AG20443 (cell line): ENCODE data around the gene CDKL2.
A peak's percentile ranks its signal among the peaks of the same experiment; 100 is the strongest.

Source experiments
- DNase-seq: peaks from one replicate; pipeline ENCODE4 v3.0.0; 2012; ENCODE audit warnings: low spot score, mixed read lengths

CDKL2 gene

GRCh38 chr4:75639124-75639695, 8.9 kb upstream of the CDKL2 start:
- no peak for DNase-seq

DNA sequence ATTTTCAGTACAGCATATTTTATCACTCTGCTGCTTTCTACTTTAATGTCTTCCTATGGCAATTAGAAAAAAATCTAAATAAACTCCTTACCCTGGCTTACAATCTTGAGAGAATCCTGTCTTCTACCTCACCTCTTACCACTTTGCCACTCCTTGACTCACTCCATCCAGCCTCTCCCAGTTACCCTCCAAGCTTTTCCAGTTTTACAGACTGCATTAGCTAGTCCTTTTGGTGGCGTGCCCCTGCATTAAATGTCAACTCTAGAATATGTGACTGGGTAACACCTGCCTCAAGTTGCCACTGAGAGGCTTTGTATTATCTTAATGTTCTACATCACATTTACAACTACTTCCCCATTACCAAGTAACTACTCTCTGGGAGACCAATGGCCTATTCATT, 7.5 kb upstream of the CDKL2 start:
- no peak for DNase-seq

DNA sequence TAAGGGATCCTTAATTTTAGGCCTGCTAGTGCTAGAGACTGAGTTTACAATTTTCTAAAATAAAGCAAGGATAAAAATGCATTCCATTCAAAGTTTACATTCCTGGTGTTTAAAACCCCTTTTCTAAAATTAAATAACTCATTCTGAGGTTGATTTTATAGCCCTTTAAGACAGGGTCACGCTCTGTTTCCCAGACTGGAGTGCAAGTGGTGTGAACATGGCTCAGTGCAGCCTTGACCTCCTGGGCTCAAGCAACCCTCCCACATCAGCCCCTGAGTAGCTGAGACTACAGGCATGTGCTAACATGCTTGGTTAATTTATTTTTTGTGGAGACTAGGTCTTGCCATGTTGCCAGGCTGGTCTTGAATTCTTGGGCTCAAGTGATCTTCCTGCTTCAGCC, 6.8 kb upstream of the CDKL2 start:
- DNase-seq = no peak

DNA sequence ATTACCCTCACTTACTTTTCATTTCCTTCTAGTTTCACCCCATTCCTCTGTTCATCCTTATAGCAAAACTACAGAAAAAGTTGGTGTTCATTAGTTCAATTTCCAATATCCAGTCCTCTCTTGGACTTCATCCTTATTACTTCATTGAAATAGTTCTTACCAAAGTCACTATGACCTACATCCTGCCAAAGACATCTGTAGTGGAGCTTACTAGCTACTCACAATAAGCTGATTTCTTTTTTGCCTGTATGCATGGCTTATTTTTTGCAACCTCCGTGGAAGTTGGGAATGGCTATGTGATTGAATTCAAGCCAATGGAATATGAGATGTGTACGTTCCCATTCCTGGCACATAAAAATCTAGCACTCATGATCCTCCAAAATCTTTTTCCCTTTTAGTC, 4.6 kb upstream of the CDKL2 start:
- peak; percentile 20 for DNase-seq

GRCh38 chr4:75634281-75634680, 4.0 kb upstream of the CDKL2 start:
- DNase-seq = no peak

- no peak for DNase-seq
Measured at GRCh38 chr4:75633846-75634245, 3.5 kb upstream of the CDKL2 start.

DNA sequence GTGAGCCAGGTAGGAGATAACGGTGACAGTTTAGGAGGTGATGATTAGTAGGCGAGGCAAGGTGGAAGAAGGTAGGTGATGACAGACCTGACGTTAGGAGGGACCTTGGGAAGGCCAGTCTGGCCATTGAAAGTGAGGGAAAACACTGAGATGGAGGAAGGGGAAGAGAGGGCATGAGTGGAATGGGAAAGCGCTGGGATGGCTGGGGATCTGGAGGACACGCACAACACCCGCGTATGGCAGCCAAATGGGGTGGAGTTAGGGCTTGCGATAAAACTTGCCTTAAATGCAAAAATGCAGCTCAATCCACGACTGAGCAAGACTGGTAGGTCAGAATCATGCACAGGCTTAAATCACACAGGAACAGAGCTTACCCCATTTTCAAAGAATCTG, 605 bp upstream of the CDKL2 start:
- DNase-seq = no peak

DNA sequence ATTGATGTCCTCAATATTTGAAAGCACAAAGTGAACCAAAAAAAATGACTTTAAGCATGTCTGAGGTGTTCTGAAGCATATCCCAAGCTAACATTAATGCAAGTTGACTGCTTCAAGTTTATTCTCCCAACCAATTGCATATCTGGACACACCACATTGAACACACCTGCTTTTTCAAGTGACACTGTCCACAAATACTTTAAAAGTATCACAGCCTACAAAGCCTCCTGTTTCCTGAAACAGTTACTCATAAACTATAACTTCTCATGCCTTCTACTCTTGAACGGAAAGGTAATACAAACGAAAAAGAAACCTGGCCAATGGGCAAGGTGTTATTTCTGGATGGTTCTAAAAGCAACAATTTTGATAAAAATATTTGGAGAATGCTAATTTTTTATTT, 1.1 kb downstream of the CDKL2 start:
- DNase-seq = no peak

GRCh38 chr4:75623026-75623425, 7.3 kb downstream of the CDKL2 start:
- no peak for DNase-seq

DNA sequence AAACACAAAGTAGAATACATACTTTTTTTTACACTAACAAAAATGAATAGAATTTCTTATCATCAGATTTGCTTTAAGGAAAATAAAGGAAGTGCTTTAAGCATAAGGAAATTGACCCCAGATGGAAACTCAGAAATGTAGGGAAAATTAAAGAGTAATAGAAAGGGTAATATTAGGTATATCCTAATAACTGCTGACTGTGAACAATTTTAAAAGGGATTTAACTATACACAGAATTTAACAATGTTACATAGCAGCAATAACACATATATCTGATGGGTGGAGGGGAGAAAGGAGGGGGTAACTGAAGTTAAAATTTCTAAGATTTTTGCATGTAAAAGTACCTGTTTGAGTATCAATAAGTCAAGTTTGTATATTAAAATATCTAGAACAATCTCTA, 8.6 kb downstream of the CDKL2 start:
- DNase-seq = no peak

GRCh38 chr4:75612306-75612705, 18.0 kb downstream of the CDKL2 start:
- no peak for DNase-seq

DNA sequence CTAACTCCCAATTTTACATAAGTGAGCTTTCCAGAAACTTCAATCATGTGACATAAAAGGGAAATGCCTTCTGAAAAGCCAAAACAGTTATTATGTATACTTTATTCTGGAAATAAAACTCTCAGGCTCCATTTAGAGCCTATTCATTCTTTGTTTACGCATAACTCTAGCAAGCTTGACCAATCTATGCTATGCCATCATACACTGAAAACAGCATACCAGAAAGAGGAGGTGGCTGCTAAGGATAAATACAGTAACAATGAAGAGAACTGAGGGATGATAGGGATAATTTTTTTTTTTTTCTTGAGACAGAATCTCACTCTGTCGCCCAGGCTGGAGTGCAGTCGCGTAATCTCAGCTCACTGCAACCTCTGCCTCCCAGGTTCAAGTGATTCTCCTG, 24.4 kb downstream of the CDKL2 start:
- DNase-seq = no peak

GRCh38 chr4:75599647-75600046, 30.7 kb downstream of the CDKL2 start:
- no peak for DNase-seq

GRCh38 chr4:75598390-75598789, 31.9 kb downstream of the CDKL2 start:
- peak; percentile 11 for DNase-seq

- no peak for DNase-seq
Measured at GRCh38 chr4:75596061-75596460, 34.3 kb downstream of the CDKL2 start.

DNA sequence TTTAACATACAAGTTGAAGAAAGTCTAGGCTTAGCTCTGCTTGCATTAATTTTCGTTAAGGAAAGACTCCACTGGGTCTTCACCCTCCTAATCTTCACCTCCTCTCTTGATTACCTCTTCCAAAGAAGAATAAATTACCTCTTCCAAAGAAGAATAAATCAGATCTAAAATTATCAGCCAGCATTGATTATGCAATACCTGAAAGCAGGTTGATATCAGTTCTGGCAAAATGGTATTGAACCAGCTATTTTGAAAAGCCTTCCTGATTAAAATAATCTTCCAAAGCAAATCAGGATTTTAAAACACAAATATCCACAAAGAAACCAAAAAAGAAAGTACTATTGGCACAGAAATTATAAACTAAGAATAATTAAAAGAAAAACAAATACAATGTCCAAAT, 36.9 kb downstream of the CDKL2 start:
- DNase-seq = no peak

- DNase-seq = no peak
Measured at GRCh38 chr4:75584067-75584466, 46.3 kb downstream of the CDKL2 start.

GRCh38 chr4:75567725-75568124, 62.6 kb downstream of the CDKL2 start:
- DNase-seq = no peak

DNA sequence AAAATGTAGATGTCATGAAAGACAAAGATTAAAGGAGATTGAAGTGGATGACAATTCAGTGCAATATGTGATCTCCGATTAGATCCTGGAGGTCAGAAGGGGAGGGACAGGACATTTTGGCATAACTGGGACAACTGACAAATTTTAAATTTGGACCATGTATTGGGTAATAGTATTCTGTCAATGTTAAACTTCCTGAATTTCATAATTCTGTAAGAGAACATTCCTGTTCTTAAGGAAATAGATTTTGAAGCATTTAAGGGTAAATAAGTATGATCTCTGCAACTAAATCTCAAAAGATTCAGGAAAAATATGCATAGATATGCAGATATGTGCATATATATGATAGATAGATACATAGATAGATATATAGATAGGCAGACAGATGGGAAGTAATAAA, 63.4 kb downstream of the CDKL2 start:
- DNase-seq = no peak

DNA sequence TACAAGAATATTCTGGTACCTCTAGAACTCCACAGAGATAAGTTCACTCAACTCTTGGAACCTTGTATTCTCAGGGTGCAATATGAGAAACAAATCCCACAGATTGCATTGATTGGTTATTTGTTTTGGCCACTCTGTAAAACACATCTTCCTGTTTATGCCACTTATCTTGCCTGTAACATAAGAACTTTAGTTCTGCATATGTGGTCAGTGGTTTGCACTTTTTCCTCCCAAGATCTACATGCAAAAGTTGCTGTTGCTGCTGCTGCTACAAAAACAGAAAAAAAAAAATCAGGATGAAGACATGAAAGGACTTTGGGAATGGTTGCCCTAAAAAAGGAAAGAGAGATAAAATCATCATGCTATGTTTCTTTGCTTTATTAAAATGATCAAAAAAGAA, 64.8 kb downstream of the CDKL2 start:
- no peak for DNase-seq

DNA sequence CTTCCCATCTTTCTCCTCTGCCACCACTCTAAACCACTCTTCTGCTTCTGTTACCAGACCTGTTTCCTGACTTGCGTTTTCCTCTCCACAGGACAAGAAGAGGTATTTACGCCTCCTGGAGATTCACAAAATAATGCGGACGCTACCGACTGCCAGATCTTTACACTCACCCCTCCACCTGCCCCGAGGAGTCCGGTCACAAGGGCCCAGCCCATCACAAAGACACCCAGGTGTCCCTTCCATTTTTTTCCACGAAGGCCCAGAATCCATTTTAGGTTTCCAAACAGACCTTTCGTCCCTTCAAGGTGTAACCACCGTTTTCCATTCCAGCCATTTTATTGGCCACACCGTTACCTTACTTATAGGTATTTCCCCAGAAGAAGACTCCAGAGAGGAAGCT, 66.3 kb downstream of the CDKL2 start:
- DNase-seq = no peak

DNA sequence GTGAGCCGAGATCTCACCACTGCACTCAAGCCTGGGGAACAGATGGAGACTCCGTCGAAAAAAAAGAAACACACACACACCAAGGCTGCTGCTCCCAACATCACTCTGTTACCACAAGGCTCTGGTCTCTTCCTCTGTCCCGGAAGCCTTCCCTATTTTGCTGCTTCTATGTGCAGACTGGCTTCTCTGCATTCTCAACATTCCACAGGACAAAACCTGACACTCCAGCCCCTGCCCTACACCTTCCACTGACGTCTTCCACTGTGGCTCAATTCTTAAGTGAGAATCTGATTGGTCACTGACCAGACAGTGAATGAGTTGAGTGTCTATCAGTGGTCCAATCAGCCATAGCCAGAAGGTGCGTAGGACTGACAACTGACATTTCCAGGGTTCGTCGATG, 68.5 kb downstream of the CDKL2 start:
- DNase-seq = no peak

DNA sequence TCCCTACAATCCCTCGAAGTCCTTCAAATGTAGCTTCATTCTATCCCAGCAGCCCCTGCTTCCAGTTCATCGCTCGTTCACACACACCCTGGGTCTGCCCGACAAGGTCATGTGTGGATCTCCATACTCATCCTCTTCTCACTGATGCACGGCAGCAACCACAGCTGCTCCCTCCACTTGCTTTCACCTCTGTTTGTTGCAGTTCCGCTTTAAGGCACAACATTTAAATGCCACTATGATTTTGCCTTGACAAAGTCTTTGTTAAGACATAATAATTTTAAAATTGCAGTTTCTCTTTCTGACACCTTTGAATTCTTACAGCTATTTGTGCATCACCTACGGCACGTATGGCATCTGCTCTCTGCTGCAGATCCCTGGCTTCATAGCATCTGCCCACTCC, 72.6 kb downstream of the CDKL2 start:
- DNase-seq = no peak

GRCh38 chr4:75555294-75556164, 74.8 kb downstream of the CDKL2 start, which contains the start of gene ODAPH:
Gene ODAPH (plus strand): TSS chr4:75556066. CDS start chr4:75556083, 17 bp downstream.
- DNase-seq = no peak
